Measurements from ENCODE around the gene RPP25.
A peak's percentile ranks its signal among the peaks of the same experiment; 100 is the strongest.

Gene RPP25, protein sequence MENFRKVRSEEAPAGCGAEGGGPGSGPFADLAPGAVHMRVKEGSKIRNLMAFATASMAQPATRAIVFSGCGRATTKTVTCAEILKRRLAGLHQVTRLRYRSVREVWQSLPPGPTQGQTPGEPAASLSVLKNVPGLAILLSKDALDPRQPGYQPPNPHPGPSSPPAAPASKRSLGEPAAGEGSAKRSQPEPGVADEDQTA

DNA sequence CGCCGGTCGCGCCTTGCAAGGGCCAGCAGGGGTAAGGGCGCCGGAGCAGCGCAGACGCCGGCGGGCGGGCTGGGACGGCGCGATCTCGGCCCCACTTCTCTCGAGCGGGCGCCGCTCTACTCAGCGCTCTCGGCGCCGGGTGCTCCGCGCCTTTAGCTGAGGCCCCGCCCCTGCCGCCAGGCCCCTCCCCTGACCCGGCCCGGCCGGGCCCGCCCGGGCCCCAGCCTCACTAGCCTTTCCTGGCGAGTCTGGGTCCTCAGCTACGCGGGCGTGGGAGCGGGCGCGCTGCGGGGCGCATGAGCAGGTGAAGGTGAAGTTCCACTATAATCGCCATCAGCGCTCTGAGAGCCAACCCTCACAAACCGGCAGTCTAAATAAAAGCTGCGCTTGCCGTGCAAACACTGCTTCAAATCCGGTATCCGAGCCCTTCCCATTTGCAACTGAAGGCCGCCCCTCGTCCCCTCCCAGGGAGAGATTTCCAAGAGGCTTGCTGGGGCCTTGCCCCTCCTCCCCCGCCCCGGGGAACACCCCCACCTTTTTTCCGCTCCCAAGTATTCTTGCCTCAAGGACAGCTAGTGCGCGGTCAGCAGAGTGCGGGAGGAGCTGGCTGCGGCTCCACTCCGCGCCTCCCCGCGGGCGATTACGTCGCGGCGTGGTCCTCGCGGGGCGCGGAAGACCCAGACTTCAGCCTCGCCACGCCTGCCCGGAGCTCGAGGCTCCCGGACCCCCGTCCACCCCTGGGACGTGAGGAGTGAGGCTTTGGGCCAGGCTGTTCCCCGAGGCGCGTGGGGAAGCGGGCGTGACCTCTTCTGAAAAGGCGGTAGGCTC, at the start of gene RPP25:
RPP25 (minus strand) TSS at position 125 of the 828 bp plus-strand sequence. CDS start 189 bp downstream, outside the sequence.
- no peak for DNase-seq (ENCODE audit: low read depth, low spot score)

DNA sequence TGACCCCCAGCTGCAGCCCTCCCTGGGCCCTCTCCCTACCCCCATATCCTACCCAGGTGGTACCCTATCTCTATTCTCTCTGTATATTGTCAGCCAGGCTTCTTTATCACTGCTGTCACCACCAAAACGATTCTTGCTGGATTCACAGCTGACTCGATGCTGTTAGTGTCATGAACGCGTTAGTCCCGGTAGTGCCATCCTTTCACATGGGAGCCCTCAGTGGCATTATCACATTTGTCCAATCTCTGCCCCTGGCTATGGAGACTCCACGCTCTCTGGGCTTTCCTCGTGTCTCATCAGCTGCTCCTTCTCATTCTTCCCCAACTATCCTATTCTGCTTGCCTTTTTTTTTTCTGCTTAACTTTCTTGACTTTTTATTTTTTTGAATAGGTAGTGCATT, 45.8 kb upstream of the RPP25 start:
- DNase-seq (ENCODE audit: low read depth, low spot score) = no peak

DNA sequence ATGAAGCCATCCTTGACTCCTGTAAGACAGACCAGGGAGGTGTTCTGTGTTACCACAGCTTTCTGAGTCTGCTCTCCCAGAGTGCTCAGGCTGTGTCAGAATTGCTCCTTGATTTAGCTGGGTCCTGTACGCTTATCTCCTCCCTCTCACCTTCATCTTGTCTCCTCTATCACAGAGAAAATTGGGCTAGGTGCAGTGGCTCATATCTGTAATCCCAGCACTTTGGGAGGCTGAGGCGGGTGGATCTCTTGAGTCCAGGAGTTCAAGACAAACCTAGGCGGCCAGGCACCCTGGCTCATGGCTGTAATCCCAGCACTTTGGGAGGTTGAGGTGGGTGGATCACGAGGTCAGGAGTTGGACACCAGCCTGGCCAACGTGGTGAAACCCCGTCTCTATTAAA, 44.7 kb upstream of the RPP25 start:
- DNase-seq (ENCODE audit: low read depth, low spot score) = no peak

DNA sequence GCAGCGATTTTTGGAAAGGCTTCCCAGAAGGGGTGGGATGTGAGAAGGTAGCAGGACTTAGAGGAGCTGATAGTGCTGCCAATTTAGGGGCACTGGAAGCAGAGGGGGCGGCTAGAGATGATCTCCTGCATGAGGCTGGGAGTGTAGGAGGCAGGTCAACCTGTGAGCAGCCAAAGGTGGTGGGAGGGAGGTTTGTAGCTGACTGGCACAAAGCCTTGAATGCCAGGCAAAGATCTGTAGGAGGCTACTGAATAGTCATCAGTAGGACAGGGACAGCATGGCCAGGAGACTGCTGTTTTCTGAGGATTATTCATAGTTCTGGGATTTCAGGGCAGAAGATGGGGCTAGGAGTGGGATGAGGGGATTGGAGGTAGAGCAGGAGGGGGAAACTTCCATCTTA, 41.0 kb upstream of the RPP25 start:
- no peak for DNase-seq (ENCODE audit: low read depth, low spot score)

DNA sequence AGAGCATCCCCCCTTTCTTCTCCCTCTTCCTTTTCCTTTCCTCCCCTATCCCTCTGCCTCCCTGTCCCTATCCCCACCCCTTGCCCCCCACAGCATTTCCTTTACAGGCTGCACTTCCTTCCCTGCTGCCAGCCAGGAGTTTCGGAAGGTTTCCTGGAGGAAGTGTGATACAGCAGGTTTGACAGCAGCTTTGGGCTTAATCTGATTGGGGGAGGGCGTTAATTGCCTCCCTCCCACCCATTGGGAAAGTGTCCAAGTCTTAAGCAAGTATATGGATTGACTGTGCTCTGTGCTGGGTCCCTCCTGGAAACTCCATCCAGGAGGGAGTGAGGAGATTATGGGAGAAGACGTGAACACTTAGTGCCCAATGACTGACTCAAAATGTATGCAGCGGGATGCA, 40.6 kb upstream of the RPP25 start:
- no peak for DNase-seq (ENCODE audit: low read depth, low spot score)

DNA sequence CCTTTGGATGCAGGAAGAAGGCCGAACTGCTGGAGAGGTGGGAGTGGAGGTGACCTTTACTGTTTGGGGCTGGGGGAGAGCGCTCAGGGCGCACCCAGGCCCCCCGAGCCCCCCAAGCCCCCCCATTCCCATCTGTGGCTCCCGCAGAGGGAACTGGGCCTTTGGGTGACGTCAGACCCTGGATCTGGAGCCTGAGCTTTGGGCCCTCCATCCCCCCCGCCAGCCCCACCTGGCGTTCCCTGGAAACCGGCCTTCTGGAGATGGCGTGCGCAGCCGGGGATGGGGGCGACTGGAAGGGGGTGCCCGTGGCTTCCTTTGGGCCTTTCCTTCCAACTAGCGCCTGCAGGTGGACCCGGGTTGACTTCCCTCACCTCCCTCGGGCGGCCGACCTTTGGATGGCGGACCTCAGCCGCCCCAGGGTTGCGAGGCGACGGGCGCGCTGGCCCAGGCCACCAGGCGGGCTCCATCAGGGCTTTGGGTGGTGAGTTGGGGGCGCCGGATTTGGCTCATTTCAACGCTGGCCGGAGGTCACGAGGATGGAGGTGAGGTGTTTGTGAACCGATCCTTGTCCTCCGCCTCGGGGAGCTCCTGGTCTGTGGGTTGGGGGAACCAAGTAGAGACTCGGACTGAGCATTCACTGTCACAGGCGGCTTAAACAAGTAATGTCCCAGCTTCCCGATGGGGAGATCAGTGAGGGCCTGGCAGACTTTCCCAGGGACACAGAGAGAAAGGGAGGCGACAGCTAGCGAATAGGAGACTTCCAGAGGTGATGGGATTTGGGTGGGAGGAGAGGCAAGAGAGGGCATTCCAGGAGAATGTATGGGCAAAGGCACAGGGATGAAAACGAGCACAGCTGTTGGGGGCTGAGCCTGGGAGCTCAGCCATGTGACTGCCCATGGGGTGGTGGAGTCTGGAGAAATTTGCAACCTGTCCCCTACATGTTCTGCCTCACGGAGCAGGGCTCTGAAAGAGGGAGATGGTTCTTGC, 39.5 kb upstream of the RPP25 start:
- DNase-seq (ENCODE audit: low read depth, low spot score) = no peak

DNA sequence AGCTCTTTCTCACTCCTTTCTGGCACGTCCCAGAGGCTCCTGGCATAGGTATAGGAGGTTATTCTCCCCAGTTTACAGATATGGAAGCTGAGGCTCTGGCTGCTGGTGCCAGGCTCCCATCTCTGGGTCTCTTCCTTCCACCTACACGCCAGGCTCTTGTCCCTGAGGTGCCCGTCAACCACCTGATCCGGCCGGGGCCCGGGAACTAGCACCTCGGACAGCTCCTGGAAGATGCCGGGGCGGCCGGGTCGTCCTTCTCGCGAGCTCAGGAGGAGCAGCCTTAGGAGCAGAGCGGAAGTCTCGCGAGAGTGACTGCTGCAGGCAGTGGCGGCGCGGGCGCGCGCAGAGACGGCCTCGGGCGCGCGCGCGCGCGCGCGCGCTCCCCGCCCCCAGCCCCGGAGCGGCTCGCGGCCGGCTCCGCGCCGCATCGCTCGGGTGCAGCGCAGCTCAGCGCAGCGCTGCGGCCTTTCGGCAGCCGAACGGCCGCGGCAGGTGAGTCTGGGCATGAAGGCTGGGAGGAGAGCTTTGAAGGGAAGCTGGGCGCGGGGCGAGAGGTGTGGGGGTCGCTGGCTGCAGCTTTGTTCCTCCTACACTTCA, 38.7 kb upstream of the RPP25 start, which contains the start of gene SCAMP5:
SCAMP5 (plus strand) TSS at position 382 of the 597 bp plus-strand sequence. CDS start 16,277 bp downstream, outside the sequence.
- peak; percentile 72 for DNase-seq (ENCODE audit: low read depth, low spot score)

DNA sequence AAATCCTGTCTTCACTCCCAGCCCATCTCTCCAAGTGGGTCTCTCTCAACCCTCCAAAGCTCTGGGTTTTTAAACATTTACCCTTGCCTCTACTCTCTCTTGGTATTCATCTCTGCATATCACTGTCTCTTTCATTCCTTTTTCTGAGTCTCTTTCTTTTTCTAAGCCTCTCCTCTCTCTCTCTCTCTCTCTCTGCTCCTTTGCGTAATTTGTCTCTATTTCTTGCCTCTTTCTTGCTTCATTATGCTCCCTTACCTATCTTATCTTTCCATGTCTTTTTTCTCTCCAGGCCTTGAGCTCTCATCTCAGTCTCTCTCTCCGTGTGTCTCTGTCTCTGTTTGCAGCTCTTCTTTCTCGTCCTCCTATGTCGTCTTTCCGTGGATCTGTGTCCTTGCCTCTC, 38.1 kb upstream of the RPP25 start:
- no peak for DNase-seq (ENCODE audit: low read depth, low spot score)

DNA sequence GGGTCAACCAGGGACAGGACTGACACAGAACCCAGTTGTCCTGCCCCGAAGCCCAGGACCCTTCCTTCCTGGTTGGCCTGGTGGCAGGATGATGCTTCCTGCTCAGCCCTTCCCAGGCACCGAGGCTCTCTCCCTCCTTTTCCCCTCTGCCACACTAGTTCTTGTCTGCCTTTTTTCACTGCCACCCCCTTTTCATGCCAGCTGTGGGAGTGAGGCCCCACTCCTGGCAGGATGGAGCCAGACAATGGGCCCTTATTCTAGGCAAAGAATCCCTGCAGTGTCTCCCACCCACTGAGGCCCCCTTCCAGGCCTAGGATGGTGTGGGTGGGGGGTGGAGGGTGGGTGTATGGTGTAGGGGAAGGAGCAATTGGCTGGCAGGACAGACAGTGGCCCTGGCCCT, 37.7 kb upstream of the RPP25 start:
- no peak for DNase-seq (ENCODE audit: low read depth, low spot score)

DNA sequence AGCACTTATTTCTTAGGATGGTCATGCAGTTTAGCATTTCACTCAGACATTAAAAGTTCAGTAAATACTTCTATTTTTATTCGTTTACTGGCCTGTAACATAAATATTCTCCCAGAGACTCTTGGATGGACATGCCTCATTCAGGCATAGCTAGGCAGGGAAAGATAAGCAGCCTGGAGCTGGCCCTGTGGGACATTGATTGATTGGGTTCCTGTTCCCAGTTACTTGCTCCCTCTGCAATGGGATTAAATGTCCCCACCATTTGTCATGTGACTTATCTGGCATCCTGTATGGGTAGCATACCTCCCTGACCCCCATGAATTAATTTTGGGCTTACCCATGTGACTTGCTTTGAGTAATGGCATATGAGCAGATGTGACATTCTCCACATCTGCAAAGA, 36.0 kb upstream of the RPP25 start:
- DNase-seq (ENCODE audit: low read depth, low spot score) = no peak

DNA sequence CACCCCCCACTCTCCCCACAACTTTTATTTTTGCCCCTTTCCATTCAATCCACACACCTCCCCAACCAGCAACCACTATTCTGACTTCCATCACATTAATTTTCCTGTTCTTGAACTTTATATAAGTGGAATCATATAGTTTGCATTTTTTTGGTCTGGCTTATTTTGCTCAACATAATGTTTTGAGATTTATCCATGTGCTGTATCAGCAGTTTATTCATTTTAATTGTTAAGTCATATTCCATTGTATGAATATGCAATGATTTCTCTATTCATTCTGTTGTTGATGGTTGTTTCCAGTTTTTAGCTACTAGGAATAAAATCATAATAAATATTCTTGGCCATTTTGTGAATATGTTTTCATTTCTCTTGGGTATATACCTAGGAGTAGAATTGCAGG, 33.0 kb upstream of the RPP25 start:
- DNase-seq (ENCODE audit: low read depth, low spot score) = no peak

DNA sequence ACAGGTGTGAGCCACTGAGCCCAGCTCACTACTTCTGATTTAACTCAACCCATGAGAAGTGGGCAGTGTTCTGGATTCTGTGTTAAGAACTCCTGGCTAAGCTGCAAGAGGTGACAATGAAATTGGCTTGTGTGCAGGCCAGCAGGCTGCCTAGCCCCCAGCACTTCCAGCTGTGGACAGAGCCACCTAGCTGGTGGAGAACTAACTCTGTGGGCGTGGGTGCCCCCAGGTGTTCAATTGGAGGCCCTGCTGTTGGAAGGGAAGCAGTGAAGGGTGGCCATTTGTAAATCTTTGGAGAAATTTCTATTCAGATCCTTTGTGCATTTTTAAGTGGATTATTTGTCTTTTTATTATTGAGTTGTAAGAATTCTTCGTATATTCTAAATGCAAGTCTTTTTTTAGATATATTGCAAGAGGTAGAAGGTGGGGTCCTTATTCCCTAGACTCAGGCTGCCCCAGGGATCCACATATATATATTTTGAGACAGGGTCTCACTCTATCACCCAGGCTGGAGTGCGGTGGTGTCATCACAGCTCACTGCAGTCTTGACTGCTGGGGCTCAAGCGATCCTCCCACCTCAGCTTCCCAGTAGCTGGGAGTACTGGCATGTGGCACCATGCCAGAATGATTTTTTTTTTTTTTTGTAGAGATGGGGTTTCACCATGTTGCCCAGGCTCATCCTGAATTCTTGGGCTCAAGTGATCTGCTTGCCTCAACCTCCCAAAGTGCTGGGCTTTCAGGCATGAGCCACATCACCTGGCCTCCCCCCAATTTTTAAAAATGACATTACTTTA, 31.6 kb upstream of the RPP25 start:
- no peak for DNase-seq (ENCODE audit: low read depth, low spot score)

DNA sequence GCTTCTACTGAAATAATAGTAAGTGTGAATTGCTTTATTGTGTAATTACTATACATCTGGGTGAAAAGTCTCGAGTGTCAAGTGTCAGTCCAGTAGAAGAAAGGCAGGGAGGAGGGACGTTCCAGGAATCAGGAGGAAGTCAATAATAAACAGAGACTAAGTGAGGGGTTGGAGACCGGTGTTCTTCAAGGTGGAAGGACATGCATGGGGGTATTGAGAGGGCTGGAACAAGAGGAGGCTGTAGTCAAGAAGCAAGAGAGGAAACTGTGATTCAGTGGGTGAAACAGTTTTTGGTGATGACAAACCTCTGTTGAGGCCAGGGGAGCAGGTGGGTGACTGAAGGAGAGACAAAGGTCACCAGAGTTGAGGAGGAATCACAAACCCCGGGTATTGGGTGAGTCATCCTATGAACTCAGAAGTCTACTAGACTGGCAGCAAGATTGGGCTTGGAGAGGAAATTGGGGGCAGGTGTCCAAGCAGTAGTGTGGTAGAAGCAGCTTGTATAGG, 27.2 kb upstream of the RPP25 start:
- DNase-seq (ENCODE audit: low read depth, low spot score) = no peak

DNA sequence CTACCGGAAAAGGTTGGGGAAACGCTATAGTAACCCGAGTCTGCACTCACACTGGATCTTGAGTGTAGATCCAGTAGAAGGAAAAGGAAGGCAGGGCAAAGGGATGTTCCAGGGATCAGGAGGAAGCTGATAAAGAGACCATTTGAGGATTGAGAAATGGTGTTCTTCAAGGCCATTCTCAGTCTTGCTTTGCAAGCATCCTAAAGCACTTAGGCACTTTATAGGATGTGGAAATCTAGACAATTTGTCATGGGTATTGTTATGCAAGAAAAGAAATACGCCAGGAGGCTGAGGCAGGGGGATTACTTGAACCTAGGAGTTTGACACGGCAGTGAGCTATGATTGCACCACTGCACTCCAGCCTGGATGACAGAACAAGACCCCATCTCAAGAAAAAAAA, 25.6 kb upstream of the RPP25 start:
- DNase-seq (ENCODE audit: low read depth, low spot score) = no peak

DNA sequence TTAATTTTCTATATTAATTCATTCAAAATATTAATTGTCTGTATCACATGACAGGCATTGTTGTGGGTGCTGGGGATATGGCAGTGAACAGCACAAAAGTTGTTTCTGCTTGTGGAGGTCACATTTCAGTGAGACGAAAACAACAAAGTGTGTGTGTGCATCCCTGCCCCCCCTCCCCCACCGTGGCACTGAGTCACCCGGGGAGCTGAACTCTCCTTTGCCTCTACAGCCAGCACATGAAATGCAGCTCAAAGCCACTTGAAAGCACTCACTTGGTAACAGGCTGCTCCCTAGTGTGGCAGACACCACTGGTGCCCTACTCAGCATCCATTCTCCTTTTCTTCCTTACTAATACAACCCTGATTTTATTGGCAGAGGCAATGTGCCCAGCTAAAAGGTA, 21.9 kb upstream of the RPP25 start:
- no peak for DNase-seq (ENCODE audit: low read depth, low spot score)

DNA sequence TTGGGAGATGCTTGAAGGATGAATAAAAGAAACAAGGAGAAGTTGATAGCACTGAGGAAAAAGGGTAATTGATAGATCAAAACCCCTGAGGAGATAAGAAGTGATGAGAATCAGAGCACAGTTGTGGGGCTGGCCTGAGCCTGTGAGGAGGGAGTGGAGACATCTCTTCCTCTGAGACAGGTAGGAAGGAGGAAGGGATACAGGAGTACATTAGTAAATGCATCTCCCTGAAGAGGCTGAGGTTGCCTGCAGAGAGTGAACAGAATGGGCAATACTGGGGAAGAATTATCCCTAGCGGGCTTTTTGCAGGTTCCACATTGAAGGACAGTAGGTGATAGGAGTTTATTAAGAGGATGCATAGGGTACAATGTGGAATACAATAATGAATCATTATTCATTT, 21.5 kb upstream of the RPP25 start:
- DNase-seq (ENCODE audit: low read depth, low spot score) = no peak

DNA sequence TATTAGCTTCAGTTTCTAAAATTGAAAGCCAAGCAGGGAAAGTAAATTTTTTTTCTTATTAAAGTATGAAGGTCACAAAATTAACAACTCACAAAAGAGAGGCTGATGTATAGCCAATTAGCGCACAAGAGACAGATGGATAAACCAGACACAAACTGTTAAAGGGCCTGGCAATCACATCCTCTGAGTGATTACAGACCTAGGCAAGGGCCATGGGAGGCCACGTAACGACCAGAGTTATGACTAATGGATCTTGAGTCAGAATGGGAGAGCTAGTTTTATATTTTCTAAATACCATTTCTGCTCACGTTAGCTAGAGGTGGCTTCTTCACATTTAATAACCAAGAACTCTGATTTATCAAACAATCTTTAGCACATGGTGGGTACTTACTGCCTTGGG, 21.0 kb upstream of the RPP25 start:
- DNase-seq (ENCODE audit: low read depth, low spot score) = no peak

DNA sequence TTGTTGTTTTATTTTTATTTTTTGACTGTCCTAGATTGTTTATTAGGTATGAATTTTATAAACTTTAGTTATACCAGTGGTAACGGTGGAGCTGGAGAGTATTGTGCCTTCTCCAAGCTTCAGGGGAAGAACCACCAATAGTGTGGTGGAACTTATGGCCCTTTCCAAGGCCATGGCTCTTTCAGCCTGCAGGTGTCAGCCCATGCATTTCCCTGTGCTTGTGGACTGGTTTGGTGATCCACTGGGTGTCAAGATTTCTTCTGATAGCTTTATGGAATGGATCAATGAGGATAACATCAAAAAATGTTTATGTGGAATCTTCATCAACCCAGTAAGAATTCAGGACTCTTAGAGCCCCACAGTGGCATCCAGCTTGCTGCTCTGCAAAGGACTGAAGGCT, 19.6 kb upstream of the RPP25 start:
- DNase-seq (ENCODE audit: low read depth, low spot score) = no peak

DNA sequence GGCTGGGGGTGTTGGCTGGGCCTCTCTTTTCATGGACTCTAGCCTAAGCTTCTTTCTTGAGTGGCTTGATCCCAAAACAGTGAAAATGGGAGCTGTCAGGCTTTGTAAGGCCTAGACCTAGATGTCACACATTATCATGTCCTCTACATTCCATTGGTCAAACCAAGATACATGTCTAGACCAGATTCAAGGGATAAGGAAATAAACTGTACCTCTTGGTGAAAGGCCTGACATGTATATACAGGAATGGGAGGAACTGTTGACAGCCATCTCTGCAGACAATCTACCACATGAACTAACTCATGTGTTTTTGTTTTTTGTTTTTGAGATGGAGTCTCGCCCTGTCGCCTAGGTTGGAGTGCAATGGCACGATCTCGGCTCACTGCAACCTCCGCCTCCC, 11.1 kb upstream of the RPP25 start:
- no peak for DNase-seq (ENCODE audit: low read depth, low spot score)

DNA sequence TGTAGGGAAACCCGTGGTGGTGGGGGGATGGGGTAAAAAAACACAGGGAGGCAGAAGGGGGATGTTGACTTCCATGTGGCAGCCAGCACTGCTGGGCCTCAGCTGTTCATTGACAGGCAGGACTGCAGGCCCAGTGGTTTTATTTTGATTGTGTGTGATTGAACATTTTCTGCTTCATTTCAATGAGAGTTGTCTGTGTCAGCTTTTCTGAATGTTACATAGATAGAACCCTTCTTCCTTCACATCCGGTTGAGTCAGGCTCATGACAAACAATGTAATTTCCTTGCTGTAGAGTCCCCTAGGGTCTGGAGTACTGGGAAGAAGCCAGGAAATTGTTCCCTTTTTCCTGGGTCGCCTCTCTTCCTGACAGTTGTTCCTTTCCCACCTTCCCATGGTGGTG, 8.2 kb upstream of the RPP25 start:
- no peak for DNase-seq (ENCODE audit: low read depth, low spot score)

DNA sequence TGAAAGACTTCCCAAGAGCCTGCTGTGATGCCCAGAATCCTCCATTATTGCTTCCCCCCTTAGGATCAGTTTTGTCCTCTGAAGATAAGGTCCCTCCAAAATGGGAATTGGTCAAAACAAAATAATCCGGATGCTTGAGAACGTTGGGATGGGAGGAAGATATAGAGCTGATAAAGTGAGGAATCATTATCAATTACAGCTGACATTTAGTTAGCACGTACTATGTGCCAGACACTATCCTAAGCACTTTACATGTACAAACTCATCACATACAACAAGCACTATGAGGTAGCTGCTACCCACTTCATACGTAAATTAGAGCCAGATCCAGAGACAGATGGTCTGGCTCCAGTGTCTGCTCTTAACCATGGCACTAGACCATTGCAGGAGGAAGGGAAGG, 6.6 kb upstream of the RPP25 start:
- DNase-seq (ENCODE audit: low read depth, low spot score) = no peak
